GM18498 (cell line): ENCODE data around the gene DDX10.

Source experiments
- ATAC-seq: cut with Tn5 transposase; IDR thresholded peaks from one replicate; pipeline ENCODE4 v1.9.1; 2021; ENCODE audit warnings: mild to moderate bottlenecking, moderate library complexity; ENCODE audit not compliant: unreplicated experiment

DDX10 gene

GRCh38 chr11:108865406-108865805 is 200.5 kb downstream of the DDX10 start:
- no peak for ATAC-seq

- ATAC-seq = no peak
Observed at GRCh38 chr11:108866781-108867180, 201.9 kb downstream of the DDX10 start.

GRCh38 chr11:108870373-108871020 is 205.6 kb downstream of the DDX10 start:
- no peak for ATAC-seq

- no peak for ATAC-seq
Observed at GRCh38 chr11:108871152-108871551, 206.3 kb downstream of the DDX10 start.

- ATAC-seq = no peak
Observed at GRCh38 chr11:108871867-108872266, 207.0 kb downstream of the DDX10 start.

GRCh38 chr11:108872781-108873291 is 208.0 kb downstream of the DDX10 start:
- ATAC-seq = no peak

DNA sequence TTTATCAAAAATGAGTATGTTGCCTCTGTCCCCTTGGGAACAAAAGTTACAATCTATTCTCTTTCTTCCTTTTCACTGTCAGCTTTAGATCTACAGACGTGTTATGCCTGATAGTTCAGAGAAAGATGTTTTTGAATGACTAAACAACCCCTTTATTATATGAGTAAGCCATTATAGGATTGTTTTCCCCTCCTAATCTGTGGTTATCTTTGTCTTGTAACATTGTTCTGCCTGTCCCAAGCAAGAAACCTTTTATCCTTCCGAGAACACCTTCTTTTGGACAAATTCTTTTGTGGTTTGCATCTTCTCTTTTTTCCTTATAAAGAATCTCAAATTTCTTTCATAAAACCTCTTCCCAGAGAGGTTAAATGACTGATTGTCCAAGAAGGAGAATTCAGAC is 208.4 kb downstream of the DDX10 start:
- no peak for ATAC-seq

GRCh38 chr11:108873941-108874340 is 209.1 kb downstream of the DDX10 start:
- no peak for ATAC-seq

DNA sequence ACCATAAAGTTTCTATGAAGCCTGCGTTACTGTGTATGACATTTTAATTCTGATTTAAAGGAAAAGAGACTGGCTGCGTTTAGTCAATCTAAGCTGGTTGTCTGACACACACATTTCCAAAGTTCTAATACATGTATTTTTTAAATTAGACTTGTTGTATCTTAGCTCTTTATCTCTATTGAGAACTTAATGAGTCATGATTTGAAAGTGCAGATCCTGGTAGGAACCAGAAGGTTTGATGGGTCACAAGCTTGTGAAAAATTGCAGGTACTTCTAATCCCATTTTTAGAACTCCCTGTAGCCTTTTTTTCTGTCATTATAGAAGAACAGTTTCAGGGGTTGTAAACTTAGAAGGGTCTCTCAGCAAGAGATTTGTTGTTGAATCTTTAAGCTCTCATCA is 210.3 kb downstream of the DDX10 start:
- ATAC-seq = no peak

DNA sequence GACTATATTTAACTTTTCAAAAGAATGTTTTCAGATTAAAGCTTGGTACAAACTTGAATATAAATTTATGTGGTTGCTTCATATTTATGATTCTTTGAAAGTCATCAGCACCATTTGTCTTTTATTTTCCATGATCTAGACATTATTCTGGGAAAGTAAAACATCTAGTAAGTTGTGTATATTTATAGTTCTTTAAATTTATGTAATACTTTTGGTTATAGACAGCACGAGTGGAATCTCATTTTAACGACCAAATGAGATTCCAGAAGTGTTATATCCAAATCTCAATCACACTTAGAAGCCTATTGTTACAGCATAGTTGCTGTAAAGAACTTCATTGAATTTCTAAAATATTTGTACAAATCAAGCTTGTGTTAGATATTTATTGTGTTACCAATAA is 212.3 kb downstream of the DDX10 start:
- no peak for ATAC-seq

DNA sequence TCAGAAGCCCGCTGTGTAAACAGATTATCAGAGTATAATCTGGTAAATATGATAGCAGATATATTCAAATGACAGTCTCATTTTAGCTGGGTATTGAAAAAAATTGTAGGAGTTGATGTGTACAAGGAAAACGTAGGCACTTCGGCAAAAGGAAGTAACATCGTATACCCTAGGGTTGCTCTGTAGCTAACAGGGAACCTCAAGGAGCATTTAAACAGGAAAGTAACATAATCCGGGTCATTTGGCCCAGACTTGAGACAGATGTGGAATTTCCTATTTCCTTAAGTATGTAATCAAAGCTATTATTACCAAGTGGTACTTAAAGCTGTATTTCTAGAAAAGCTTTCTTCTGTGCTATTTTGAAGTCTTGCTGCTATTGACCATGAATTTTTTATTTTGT is 215.6 kb downstream of the DDX10 start:
- no peak for ATAC-seq

- no peak for ATAC-seq
Observed at GRCh38 chr11:108881131-108881530, 216.3 kb downstream of the DDX10 start.

- ATAC-seq = no peak
Observed at GRCh38 chr11:108882211-108882831, 217.5 kb downstream of the DDX10 start.

DNA sequence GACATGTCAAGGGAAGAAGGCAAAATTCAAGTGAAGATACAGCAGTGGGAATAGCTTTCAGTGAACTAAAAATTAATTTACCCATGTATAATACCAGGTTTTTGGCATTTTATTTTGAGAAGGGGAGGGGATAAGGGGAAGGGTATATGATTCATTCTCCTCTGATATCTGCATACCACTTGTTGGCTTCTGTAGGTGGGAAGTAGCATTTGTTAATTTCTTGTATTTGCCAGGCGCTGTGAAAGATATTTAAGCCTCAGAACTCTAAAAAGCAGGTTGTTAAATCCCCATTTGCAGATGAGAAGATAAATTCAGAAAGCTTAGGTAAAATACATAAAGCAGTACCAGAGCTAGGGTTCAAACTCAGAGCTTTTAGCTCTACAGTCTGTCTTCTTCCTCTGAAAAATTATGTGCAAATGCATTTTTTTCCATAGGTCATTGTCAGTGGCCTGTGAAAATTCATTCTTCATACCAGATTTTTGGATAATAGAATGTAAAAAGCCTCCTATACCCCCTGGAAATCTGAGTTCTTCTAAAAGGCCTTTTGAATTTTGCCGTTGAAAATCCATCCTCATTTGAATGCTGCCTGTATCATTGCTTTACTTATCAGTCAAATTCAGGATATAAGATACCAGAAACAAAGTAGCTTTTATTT is 221.3 kb downstream of the DDX10 start:
- ATAC-seq = no peak

DNA sequence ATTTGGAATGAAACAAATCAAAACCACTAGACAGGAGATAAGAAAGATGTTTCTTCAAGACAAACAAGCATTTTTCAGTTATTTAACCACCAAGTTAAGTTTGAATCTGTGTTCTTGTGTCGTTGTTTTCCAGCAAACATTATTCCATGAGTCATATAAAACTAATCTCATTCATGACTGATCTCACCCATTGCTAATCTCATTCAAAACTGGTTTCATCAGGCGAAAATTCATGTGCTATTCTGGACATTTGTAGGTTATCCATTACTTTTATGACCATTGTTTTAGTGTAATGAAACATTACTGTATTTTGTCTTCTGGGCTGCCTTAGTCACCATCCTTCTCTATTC is 221.8 kb downstream of the DDX10 start:
- no peak for ATAC-seq

- no peak for ATAC-seq
Observed at GRCh38 chr11:108887436-108888238, 222.8 kb downstream of the DDX10 start.

DNA sequence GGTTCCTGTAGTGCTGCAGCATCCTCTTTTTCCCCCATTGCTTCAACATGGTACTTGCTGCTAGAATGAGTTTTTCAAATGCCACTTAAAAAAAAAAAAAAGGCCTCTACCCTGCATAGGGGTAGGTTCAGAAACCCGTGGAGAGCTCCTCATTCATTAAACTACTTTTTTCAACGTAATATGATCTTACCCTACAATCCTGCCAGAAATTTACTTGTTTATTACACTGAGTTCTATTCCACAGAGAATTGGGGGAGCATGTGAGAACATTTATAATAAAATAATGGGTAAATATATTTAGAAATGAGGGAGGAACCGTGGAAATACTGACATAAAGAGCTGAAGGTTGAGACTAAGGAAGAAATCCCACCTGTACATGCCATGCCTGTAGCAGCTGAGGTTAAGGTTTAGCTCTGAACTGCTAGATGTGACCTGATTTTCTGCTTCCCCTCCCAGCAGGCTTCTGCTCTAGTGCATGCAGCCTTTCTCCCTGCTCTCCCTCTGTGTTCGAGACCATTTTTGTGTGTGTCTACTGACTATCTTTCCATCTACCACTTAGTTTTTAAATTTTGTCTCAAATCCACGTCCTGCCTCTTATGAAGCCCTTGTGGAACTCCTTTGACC is 225.7 kb downstream of the DDX10 start:
- no peak for ATAC-seq

DNA sequence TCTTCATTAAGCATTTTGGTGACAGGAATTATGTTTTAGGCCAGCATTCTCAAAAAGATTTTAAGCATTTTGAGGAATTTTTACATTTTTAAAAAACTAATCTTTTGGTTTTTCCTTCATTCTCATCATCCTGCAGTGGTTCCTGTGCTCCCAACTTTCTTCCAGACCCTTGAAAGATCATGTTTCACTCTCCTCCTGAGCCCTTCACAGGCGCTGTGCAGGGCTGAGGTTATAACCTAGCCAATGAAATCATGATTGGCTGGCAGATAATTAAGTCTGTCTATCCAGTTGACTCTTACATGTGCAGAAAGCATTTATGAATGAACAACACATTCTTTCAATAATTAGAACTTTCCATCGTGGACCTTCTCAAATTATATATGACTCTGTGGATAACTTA is 226.3 kb downstream of the DDX10 start:
- no peak for ATAC-seq

- ATAC-seq = no peak
Observed at GRCh38 chr11:108891909-108892511, 227.1 kb downstream of the DDX10 start.
